Neural crest cell (in vitro differentiated cells): ENCODE data around the gene RRAGD. TPM values are rescaled to one million over a fixed set of nuclear protein-coding genes. Genes with fewer than 3 reads are reported as not detected.

ENCODE experiments used
- DNase-seq: peaks from one replicate; pipeline ENCODE4 v3.0.0; 2021; ENCODE audit warnings: low read depth, mixed read lengths, low spot score
- H3K27ac Mint-ChIP-seq: one replicate; pipeline ENCODE4 v1.8.0; 2021; ENCODE audit warnings: mild to moderate bottlenecking, mixed read lengths; ENCODE audit not compliant: unreplicated experiment
- H3K27me3 Mint-ChIP-seq: 2 replicates; pipeline ENCODE4 v1.8.0; 2021; ENCODE audit warnings: low read depth, mild to moderate bottlenecking, mixed read lengths
- H3K36me3 Mint-ChIP-seq: 2 replicates; pipeline ENCODE4 v1.8.0; 2021; ENCODE audit warnings: low read depth, mild to moderate bottlenecking, mixed read lengths
- H3K4me1 Mint-ChIP-seq: 2 replicates; pipeline ENCODE4 v1.8.0; 2021; ENCODE audit warnings: mixed read lengths
- H3K4me3 Mint-ChIP-seq: one replicate; pipeline ENCODE4 v1.8.0; 2021; ENCODE audit warnings: mild to moderate bottlenecking, mixed read lengths
- H3K9me3 Mint-ChIP-seq: 2 replicates; pipeline ENCODE4 v1.8.0; 2021; ENCODE audit warnings: mixed read lengths
- CTCF ChIP-seq: fragments of 200-600 bp; sonication (generic); conservative IDR thresholded peaks from 2 replicates; pipeline ENCODE4 v1.5.0; 2021; ENCODE audit warnings: antibody characterized with exemption, mild to moderate bottlenecking
- total RNA-seq: library from RNA; stranded (reverse); gene quantifications from 2 replicates; pipeline ENCODE4 v1.2.1, GENCODE V29; 2021

The RRAGD gene
- total RNA-seq, 1 donor from 2014 or later: 12.8 TPM

GRCh38 chr6:89430201-89430962 lies 18.3 kb upstream of the RRAGD start:
- no peak overlapping the region for H3K27ac Mint-ChIP-seq
- H3K4me1 Mint-ChIP-seq: peaks cover 30% of the 10 kb centered on the region
- no peaks in the 10 kb centered on the region for H3K36me3 Mint-ChIP-seq
- H3K4me3 Mint-ChIP-seq: peak overlapping the region; percentile 84
- peak; percentile 26 for DNase-seq
- no peak for TF ChIP-seq CTCF
- H3K27me3 Mint-ChIP-seq: peaks cover 22% of the 10 kb centered on the region
- H3K9me3 Mint-ChIP-seq: peaks cover 3% of the 10 kb centered on the region

- Mint-ChIP-seq H3K27me3 (peaks cover 23% of the 10 kb centered on the region), H3K4me3 (no peak overlapping the region), H3K4me1 (peaks cover 6% of the 10 kb centered on the region), H3K9me3 (no peaks in the 10 kb centered on the region), H3K36me3 (no peaks in the 10 kb centered on the region), H3K27ac (no peak overlapping the region)
- DNase-seq: no peak
- TF ChIP-seq CTCF: no peak
Observed at GRCh38 chr6:89416796-89417195, 4.7 kb upstream of the RRAGD start.

GRCh38 chr6:89415185-89415584 lies 3.1 kb upstream of the RRAGD start:
- Mint-ChIP-seq H3K4me3 (peak overlapping the region; percentile 64), H3K4me1 (peaks cover 14% of the 10 kb centered on the region), H3K27me3 (peaks cover 34% of the 10 kb centered on the region), H3K36me3 (no peaks in the 10 kb centered on the region), H3K9me3 (no peaks in the 10 kb centered on the region), H3K27ac (no peak overlapping the region)
- no peak for TF ChIP-seq CTCF
- DNase-seq: no peak

- Mint-ChIP-seq H3K36me3 (no peaks in the 10 kb centered on the region), H3K27me3 (peaks cover 42% of the 10 kb centered on the region), H3K4me3 (peak overlapping the region; percentile 96), H3K27ac (no peak overlapping the region), H3K4me1 (peaks cover 21% of the 10 kb centered on the region), H3K9me3 (no peaks in the 10 kb centered on the region)
- no peak for DNase-seq
- TF ChIP-seq CTCF: no peak
Observed at GRCh38 chr6:89414215-89414614, 2.1 kb upstream of the RRAGD start.

GRCh38 chr6:89413006-89413400 lies 930 bp upstream of the RRAGD start:
- no peak overlapping the region for H3K27ac Mint-ChIP-seq
- H3K4me1 Mint-ChIP-seq: peaks cover 21% of the 10 kb centered on the region
- peaks cover 42% of the 10 kb centered on the region for H3K27me3 Mint-ChIP-seq
- peak overlapping the region; percentile 96 for H3K4me3 Mint-ChIP-seq
- no peaks in the 10 kb centered on the region for H3K36me3 Mint-ChIP-seq
- DNase-seq: no peak
- no peak for TF ChIP-seq CTCF
- H3K9me3 Mint-ChIP-seq: no peaks in the 10 kb centered on the region
